Stimulated activated CD8-positive, alpha-beta memory T cell treated with anti-CD3 and anti-CD28 coated beads, Interleukin-15, amount 100 ng/mL, for 1 hour (primary cell): ENCODE measurements around the gene ADAM15.
A peak's percentile ranks its signal among the peaks of the same experiment; 100 is the strongest.

Experiments
- DNase-seq: peaks from one replicate; pipeline ENCODE4 v3.0.0-alpha.2; 2020; ENCODE audit warnings: low read depth

ADAM15 gene

DNA sequence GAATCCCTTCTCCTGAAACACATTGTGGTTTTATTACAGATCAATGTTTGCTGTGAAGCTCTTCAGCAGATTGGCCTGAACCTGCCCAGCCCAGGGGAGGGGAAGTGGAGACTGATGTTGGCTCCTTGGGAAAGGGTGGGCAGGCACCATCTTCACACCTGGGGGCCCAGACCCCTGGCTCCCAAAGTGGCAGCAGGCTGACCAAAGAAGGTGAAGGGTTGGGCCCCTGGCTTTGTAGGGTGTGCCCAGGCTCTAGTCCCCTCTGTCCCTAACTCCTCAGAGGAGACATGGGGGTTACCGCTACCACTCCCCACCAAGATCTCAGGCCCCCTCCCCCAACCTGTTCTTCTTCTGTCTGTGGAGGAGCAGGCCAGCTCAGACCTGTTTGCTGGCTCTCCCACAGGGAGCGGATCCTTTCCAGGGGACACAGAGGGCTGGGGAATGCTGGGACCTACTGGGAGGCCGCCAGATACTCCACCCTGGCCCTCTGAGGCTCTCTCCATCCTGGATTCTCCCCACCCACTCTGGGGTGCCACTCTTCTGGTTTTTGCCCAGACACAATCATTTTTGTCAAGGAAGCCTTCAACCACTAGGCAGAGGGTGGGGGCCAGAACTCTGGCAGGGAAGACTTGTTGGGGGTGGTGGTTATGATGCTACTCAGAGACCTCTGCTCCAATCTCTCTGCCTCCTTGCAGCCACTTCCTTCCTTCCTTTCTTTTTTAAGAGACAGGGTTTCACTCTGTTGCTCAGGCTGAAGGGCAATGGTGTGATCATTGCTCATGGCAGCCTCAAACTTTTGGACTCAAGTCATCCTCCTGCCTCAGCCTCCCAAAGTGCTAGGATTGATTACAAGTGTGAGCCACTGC, 22.5 kb downstream of the ADAM15 start:
- DNase-seq = no peak

DNA sequence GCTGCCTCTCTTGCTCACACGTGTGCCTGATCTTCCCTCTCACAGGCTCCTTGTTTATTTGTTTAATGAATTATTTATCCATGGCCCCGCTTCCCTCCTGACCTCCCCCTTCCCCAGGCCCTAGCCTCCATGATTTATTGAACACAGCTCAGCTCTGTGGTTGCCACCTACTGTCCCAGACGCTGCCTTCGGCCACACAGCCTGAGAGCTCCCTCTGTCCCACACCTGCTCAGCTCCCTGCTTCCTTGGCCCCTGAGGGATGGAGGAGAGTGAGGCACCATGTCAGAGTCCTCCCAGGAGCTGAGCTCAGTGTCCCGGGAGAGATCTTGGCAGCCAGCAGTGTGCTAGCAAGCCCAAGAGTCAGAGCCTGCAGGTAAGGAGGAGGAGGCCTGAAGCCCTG, 24.4 kb downstream of the ADAM15 start:
- DNase-seq = no peak

GRCh38 chr1:155076371-155076770, 25.3 kb downstream of the ADAM15 start:
- no peak for DNase-seq

- DNase-seq = no peak
Measured at GRCh38 chr1:155077346-155077745, 26.2 kb downstream of the ADAM15 start.

DNA sequence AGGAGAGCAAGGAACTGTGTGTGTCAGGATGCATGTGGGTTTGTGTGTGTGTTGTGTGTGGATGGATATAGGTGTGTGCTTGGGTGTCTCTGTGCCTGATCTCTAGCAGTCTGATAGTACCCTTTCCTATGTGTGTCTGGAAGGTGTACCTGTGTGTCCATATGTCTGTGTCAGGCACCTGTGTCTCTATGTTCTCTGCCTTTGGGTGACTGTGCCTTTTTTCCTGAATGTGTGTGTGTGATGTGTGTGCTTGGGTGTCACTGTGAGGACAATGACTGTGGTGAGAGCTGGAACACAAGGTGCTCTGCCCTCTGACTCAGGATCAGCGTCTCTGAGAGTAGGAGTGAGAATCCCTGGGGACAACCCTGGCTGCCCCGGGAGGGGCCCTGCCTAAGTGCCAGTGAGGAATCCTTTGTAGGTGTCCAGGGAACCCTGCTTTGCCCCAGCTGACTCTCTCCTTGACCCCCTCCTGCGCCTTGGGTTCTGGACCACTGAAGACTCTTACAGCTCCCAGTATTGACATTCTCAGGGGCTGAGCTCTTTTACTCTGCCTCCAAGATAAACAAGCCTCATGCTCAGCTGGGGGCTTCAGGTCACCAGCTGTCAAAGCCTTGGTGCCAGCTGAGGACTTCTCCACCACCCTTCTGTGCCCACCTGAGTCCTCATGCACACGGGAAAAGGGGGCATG, 26.8 kb downstream of the ADAM15 start:
- no peak for DNase-seq

DNA sequence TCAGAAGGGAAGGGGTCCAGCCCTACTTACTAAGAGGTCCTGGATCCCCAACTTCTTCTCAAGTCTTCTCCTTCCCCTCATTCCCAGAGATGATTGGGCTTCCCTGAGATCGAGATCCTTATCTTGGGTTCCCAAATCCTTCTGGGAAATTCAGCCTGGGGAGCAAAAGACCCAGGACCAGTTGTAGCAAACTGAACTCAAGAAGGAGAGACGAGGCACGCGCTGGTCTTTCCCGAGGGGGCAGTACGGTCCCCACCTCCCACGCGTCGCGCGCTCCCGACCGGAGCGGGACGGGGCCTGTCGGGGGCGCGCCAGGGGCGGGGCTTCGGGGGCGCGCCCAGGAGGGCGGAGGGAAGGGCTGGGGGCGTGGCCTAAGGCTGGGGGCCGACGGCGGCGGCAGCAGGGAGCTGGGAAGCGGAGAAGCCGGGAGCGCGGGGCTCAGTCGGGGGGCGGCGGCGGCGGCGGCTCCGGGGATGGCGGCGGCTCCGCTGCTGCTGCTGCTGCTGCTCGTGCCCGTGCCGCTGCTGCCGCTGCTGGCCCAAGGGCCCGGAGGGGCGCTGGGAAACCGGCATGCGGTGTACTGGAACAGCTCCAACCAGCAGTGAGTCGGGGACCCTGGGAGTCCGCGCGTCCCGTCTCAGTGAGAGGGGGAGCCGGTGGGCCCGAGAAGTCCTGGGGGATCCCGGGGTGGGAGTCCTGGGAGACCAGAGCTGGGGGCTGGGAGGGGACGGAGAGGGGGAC, 27.5 kb downstream of the ADAM15 start, which contains the start of gene EFNA3:
EFNA3 (plus strand) TSS at position 369 of the 741 bp plus-strand sequence; CDS start at position 474, 105 bp downstream.
- no peak for DNase-seq

- no peak for DNase-seq
Measured at GRCh38 chr1:155079210-155079486, 28.0 kb downstream of the ADAM15 start.

DNA sequence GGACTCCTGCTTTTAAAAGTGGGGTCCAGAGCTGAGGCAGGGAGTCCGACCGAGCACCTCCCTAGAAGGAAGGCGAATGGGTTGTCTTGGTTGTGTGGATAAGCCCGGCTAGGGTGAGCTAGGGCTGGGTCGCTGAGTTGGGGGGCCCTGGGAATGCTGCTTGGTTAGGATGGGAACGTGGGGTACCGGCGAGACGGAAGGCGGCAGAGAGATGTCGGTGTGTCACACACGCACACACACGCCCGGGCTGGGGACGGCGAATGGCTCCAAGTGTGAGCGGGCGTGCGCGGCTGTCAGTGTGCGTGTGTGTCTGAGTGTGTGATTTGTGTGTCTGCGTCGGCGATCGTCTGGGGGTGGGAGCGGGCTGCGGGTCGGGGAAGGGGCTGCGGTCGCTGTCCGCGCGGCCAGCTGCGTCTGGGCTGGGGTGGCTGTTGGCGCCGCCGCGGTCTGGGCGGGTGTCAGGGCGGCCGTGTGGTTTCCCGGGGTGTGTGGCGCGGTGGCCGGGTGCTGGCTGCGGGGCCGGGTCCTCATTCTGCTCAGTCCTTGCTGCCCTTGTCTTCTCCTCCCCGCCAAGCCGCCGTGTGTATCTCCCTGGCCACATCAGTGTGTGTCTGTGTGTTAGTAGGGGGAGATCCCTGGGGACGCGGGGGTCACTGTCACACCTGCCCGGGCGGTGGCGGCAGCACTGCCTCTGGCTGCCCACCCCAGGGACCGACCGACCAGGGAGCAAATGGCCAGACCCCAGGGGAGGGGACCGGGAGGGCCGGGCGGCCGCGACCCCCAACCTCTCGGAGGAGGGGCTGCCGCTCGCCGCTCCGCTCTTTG, 28.6 kb downstream of the ADAM15 start:
- no peak for DNase-seq

DNA sequence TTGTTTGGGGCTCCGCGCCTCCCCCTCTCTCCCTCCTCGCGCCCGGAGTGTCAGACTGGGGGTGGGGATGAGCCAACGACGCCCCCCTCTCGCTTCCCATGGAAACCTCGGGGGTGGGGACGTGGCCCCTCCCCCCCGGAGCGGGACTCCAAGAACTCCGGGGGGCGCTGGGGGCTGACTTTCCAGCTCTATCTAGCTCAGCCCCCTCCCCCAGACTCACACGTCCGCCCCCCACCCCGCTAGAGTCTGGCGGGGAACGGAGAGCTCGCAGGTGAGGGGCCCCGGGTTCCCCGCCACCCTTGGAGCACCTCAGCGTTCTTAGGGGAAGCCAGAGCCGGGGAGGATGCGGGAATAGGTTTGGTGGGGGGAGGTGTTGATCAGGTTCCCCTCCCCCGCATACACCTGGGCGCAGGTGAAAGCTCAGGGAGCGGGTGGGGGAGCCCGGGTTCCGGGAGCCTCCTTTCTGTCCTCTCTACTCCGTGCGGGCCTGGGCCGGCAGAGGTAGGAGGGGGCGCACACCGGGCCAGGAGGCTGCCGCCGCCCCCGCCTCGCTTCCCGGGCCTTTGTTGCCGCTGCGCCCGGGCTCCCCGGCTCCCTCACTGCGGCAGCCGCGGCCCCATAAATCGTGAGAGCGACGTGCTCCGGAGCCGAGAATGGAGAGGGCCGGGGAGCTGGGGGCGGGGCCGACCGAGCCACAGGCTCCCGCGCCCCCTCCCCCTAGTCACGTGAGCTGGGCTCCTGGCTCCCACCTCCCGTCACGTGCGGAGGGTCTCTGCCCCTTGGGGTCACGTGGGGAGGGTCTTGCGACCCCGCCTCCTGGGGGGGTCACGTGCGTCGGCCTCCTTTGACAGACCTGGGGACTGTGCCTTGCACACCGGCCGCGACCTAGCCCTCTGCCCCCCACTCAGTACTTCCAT, 29.5 kb downstream of the ADAM15 start:
- DNase-seq = no peak

DNA sequence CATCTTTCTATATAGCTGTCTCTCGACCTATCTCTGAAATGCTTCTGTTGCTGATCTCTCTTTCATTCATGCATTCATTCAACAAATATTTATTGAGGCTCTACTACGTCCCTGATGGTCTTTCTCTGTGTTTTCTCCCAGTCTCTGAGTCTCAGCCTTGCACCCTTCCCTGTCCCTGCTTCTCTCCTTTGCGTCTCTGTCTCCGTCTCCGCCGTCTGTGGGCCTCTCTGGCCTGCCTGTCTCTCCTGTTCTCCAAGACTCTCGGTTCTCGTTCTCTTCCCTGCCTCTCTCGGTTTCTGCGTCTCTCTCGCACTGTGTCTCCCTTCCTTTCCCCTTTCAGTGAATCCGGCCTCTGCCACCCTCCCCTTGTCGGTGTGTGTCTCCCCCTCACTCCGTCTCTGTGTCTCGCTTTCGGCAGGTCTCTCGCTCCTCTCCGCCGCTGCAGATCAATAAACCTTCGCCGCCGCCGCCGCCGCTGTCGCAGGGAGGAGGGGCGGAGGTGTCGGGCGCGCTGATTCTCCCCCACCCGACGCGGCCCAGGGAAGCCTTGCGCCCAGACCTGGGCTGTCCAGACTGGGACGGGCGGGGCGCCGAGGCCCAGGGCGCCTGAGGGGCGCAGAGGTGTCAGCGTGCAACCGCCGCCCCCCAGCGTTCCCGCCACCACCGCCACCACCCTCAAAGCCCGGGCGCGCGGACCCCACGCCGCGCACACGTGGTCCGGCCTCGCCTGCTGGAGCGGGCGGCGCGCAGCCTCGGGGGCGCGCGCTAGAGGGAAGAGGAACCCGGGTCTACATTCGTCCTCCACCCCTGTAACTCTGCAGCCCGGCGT, 30.6 kb downstream of the ADAM15 start:
- no peak for DNase-seq

- DNase-seq = no peak
Measured at GRCh38 chr1:155082301-155083051, 31.4 kb downstream of the ADAM15 start.

DNA sequence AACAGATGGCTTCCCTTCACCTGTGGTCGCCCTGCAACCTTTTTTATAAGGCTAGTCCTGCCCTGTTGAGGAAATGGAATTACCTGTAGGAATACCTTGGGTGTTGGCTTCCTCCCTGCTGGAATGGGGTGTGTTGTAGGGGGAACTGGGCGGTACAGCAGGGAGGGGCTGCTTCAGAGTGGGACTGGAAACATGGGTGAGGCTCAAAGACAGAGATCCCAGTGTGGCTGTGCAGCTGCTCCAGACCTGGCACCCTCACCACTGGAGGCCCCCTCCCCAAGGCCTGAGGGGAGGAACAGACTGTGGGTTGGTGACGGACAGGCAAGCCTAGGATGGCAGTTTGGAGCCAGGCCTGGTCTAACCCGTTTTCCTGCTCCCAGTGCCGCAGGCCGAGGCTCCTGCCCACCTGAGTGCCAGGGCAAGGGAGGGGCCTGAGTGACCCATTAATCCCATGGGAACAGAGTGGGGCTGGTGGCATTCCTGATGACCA, 32.0 kb downstream of the ADAM15 start:
- no peak for DNase-seq

- no peak for DNase-seq
Measured at GRCh38 chr1:155083865-155084721, 33.0 kb downstream of the ADAM15 start.

- peak; percentile 77 for DNase-seq
Measured at GRCh38 chr1:155084722-155085503, 33.8 kb downstream of the ADAM15 start.

DNA sequence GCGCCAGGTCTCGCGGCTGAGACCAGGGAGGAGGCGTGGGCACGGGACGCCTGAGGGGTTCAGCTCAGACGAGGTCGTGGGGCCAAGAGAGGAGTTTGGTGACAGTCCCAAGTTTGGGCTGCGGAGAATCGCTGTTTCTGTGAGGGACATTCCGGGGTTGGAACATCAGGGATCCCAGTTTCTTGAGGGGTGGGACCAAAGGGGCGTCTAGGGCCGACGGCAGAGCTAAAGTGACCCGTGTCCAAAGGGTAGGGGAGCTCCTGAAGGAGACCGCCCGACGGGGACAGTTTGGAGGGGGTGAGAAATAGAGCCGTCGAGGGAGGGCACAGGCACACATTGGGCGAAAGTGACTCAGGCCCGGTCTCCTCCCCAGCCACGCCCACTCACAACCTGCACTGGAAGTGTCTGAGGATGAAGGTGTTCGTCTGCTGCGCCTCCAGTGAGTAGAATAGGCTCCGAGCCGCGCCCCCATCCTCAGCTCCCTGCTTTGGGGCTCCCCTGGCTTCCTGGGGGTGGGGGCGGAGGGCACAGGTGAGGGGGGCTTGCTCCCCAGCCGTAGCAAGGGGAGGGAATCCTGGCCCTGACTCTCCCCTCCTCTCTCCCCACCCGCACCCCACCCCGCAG, 34.5 kb downstream of the ADAM15 start:
- DNase-seq = peak; percentile 58

- DNase-seq = peak; percentile 70
Measured at GRCh38 chr1:155086128-155086741, 35.1 kb downstream of the ADAM15 start.
